HG03558 (cell line): Measurements from ENCODE around the gene BAIAP2.

ENCODE experiments used
- ATAC-seq: cut with Tn5 transposase; IDR thresholded peaks from one replicate; pipeline ENCODE4 v1.9.1; 2021; ENCODE audit warnings: moderate number of reproducible peaks; ENCODE audit not compliant: unreplicated experiment; ENCODE audit errors: extremely low read depth

BAIAP2 gene

DNA sequence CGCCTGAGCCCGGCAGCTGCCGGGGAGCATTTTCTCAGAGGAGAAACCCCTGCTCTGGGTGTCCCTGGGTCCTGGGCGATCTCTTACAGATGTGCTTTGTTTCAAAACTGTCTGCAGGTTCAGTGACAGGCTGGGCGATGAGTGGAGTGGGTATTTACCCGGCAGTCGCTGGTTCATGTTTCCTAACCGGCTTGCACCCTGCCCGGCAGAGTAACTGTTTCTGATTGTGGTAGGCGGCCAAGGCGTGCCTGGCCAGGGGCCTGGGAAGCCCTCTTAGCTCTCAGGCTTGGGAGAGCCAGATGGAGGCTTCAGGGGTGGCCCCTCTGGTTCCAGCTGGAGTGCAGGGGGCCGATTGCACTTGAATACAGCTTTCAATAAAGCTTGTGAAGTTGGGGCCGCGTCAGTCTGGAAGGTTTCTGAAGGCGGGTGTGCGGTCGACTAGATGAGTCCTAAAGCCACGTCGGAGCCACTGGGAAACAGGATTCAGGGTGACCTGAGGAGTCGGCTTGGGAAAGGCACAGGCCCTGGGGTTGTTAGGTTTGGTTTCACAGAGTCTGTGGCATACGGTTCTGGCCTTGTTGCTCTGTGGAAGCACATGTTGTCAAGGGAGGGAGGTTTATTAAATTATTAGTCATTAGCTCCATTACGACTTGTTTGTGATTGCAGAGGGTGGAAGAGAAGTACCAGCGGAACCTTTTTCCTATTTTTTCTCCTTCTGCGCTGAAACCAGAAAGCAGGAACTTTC lies 1.4 kb downstream of the BAIAP2 start:
- ATAC-seq: no peak

- ATAC-seq: no peak
These were observed 2.3 kb downstream of the BAIAP2 start for GRCh38 chr17:81037026-81037797.

GRCh38 chr17:81037798-81038733 lies 3.1 kb downstream of the BAIAP2 start:
- no peak for ATAC-seq

DNA sequence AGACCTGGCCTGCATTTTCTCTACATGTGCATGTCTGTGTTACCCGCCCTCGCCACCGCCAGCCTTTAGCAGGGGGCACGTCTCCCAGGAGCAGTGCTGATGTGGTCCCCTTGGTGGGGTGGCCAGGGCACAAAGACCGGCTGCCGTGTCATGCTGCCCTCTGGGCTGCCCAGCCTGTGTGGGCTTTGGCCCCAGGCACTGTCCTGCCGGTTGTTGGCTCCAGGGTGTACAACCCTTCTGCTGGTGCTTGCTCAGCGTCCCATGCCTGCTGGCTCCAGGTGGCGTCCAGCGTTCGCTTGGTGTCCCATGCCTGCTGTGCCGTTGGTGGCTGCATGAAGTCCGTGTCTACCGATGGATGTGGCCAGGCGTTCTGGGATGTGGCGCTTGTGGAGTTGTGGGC lies 4.1 kb downstream of the BAIAP2 start:
- ATAC-seq: no peak

GRCh38 chr17:81039854-81040758 lies 5.2 kb downstream of the BAIAP2 start:
- no peak for ATAC-seq

- ATAC-seq: no peak
These were observed 5.9 kb downstream of the BAIAP2 start for GRCh38 chr17:81040791-81041337.

- ATAC-seq: no peak
These were observed 7.7 kb downstream of the BAIAP2 start for GRCh38 chr17:81042606-81043005.

DNA sequence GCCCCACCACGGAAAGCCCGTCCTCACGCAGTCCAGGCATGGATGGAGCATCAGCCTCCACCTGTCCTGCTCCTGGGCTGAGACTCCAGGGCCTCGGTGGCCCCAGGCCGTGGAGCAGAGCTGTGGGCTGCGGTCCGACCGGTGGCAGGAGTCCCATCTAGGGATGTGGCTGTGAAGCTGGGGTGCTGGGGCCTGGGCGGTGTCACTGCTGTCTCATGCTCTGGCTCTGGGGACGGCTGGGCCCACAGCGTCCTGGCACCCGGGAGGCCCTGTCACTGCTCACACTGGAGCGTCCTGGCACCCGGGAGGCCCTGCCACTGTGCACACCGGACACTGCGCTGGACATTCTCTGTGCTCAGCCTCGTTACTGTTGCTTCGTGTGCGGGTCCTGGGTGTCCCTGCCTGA lies 8.4 kb downstream of the BAIAP2 start:
- no peak for ATAC-seq

DNA sequence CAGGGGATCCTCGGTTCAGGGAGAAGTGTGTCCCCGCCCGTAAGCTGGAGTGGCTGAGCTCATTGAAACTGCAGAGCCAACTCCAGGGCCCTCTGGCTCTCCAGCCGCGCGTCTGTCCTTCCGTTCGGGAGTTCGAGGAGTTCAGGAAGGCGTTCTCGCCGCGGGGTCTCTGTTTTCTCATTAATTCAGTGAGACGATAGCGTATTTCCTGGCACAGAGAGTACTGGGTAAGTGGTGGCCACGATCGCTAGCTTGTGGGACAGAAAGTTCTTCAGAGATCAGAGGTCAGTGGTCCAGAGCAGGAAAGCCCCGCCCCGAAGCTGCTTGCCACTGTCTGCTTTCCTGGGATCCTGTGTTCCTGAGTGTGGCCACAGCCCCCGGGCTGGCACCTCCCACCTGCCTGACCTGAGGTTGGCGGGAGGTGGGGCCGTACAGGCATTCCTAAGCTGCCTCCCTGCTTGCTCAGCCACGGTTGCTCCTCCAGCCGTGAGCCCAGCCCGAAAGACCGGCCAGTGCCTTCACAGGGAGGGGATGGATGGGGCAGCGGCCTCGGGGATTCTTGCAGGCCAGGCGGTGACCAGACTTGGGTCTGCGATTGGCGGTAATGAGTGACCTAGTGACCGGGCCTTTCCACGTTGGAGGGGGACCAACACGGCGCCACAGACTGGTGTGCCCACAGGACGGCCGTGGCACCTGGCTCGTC lies 8.9 kb downstream of the BAIAP2 start:
- no peak for ATAC-seq

DNA sequence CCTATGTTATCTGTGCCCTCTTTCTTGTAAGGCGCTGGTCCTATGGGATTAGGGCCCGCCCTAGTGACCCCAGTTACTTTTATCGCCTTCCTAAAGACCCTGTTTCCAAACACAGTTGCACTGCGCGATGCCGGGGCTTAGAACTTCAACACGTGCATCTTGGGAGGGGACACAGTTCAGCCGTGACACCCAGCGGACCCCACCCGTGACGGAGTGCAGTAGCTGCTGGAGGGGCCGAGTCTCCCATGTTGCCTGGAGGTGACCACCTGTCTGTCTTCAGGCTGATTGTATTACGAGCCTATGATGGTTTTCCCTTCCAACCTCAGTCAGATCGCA lies 9.4 kb downstream of the BAIAP2 start:
- no peak for ATAC-seq

GRCh38 chr17:81044764-81045589 lies 10.0 kb downstream of the BAIAP2 start:
- ATAC-seq: no peak

DNA sequence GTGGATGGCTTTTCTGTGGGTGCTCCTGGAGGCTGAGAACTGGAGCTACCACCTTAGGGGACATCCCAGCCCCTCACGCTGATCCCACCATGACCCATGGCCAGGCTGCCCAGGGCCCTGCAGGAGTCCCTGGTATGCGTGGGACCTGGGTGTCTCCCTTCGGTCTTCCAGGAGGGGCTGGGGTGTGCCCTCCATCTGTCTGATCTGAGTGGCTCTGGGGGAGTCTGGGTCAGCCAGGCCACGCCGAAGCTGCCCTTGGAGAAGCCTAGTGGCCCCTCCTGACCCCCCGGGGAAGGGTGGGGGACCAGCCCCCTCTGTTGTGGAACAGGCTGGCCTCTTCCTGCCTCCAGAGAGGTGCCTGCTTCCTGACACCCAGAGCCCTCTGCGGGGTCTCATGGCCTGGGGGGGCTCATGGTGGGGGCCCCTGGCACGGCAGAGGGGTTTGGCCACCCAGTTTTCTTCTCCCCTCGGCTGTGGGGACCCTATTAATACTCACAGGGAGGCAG lies 10.7 kb downstream of the BAIAP2 start:
- ATAC-seq: no peak

DNA sequence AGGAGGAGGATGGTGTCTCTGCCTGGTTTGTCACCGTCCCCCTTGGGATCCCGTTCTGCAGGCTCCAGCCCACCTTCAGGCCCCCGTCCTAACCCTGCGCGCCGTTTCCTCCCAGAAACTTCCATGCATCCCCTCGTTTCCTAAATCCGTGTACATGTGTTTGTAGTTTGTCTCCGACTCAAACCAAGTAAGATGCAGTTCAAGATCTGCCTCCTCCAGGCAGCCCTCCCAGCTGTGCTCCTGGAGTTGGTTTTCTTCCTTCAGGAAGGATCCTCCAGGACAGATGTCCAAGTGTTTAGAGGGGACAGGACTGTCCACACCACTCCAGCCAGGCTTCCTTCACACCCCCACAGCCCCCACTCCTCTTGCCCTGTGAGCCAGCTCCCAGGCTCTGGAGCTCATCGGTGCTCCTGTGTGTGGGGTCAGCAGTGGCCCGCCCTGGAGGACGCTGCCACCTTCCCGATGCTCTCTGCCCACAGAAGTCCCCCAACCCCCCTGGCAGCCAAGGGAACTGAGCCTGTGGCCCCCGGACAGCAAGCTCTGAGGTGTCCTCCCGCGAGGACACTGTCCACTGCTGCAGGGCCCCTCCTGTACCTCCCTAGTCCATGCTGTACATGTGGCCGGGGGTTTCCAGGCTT lies 11.3 kb downstream of the BAIAP2 start:
- ATAC-seq: no peak

DNA sequence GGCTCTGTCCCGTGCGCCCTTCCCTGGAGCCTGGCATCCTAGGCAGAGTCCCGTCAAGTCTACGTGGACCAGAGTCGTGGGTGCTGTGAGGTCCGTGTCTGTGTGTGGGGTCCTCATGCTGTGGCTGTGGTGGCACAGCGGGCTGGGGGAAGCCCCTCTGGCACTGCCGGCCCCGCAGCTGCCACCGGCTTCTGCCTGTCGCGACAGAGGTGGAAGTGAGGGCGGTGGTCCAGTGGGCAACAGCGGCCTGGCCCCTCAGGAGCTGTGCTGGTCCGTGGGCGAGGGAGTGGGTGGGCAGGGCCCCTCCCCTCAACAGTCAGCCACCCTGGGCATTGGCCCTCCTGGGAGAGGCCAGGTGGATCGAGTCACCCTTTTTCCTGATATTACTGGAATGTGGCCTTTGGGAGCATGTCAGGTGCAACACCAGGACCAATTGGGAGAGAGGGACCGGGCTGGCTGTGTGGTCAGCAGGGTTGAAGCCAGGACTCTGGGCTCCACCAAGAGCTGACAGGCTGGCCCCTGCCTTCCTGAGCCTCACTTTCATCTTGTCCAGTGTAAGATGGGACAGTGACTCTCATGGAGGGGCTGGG lies 11.9 kb downstream of the BAIAP2 start:
- ATAC-seq: no peak

- ATAC-seq: no peak
These were observed 13.9 kb downstream of the BAIAP2 start for GRCh38 chr17:81048827-81049371.

GRCh38 chr17:81049372-81049911 lies 14.5 kb downstream of the BAIAP2 start:
- no peak for ATAC-seq
